GM19023 (cell line): Measurements from ENCODE around the gene SKP1.
"Not testable (repeated sequence)": the region's sequence is repeated elsewhere in the genome, so short reads cannot be mapped to it uniquely, and the experiment has no call there.

ENCODE experiments used
- ATAC-seq: cut with Tn5 transposase; IDR thresholded peaks from one replicate; pipeline ENCODE4 v1.9.1; 2021; ENCODE audit warnings: mild to moderate bottlenecking, moderate library complexity; ENCODE audit not compliant: unreplicated experiment

SKP1 gene

GRCh38 chr5:134178096-134178419 is 1.3 kb upstream of the SKP1 start:
- no peak for ATAC-seq

- no peak for ATAC-seq
Observed at GRCh38 chr5:134177369-134178095, 782 bp upstream of the SKP1 start.

GRCh38 chr5:134175921-134176510 is 734 bp downstream of the SKP1 start:
- peak; percentile 19 for ATAC-seq

GRCh38 chr5:134174841-134175839 is 1.6 kb downstream of the SKP1 start:
- ATAC-seq: no peak

- ATAC-seq: no peak
Observed at GRCh38 chr5:134171972-134172371, 4.8 kb downstream of the SKP1 start.

- ATAC-seq: no peak
Observed at GRCh38 chr5:134162592-134162991, 14.2 kb downstream of the SKP1 start.

GRCh38 chr5:134161513-134162395 is 15.0 kb downstream of the SKP1 start:
- no peak for ATAC-seq

- ATAC-seq: no peak
Observed at GRCh38 chr5:134153657-134154056, 23.1 kb downstream of the SKP1 start.

GRCh38 chr5:134153241-134153640 is 23.5 kb downstream of the SKP1 start:
- no peak for ATAC-seq

- ATAC-seq: not testable (repeated sequence)
Observed at GRCh38 chr5:134152173-134152832, 24.4 kb downstream of the SKP1 start.

- no peak for ATAC-seq
Observed at GRCh38 chr5:134151723-134152122, 25.0 kb downstream of the SKP1 start.

GRCh38 chr5:134149571-134150303 is 27.0 kb downstream of the SKP1 start:
- ATAC-seq: no peak

GRCh38 chr5:134148986-134149539 is 27.7 kb downstream of the SKP1 start:
- no peak for ATAC-seq

GRCh38 chr5:134148316-134148715 is 28.4 kb downstream of the SKP1 start:
- no peak for ATAC-seq

GRCh38 chr5:134146651-134147518 is 29.9 kb downstream of the SKP1 start:
- no peak for ATAC-seq

- ATAC-seq: peak; percentile 68
Observed at GRCh38 chr5:134145779-134146581, 30.8 kb downstream of the SKP1 start.

GRCh38 chr5:134145041-134145757 is 31.6 kb downstream of the SKP1 start:
- no peak for ATAC-seq
